Common myeloid progenitor, CD34-positive (primary cell): ENCODE data around the gene MTURN.

Source experiments
- CTCF ChIA-PET: fragments of 350-600 bp; sonication (Branson Sonifier 250); formaldehyde crosslinking; loops from one replicate; lab custom pipeline; 2021; ENCODE audit warnings: antibody characterized with exemption; lab: Charles Lee
- POLR2A ChIA-PET: fragments of 350-600 bp; sonication (Branson Sonifier 250); formaldehyde crosslinking; loops from one replicate; lab custom pipeline; 2021; ENCODE audit warnings: antibody characterized with exemption; lab: Charles Lee
- DNase-seq, 3 donors: peaks; one replicate each; pipeline versions ENCODE4 v3.0.0 to v3.0.0-alpha.2; 2013
- H3K27ac ChIP-seq, 2 experiments: 1 replicate in 1 of 2; 2 replicates in 1 of 2; pipeline ENCODE4 v1.7.0; 2013; ENCODE audit warnings: inconsistent platforms in 2 of 2, low read length in 2 of 2, mild to moderate bottlenecking in 2 of 2, low read depth in 1 of 2, moderate library complexity in 1 of 2; ENCODE audit not compliant: severe bottlenecking in 2 of 2, insufficient read depth in 1 of 2, poor library complexity in 1 of 2
- H3K27me3 ChIP-seq, 5 experiments: replicated peaks in 2 of 5; 1 replicate in 3 of 5; 2 replicates in 2 of 5; pipeline versions ENCODE4 v1.6.1 to v1.7.0; 2013; ENCODE audit warnings: low read length in 4 of 5, mild to moderate bottlenecking in 2 of 5, moderate library complexity in 2 of 5, inconsistent platforms in 1 of 5; ENCODE audit not compliant: insufficient read depth in 5 of 5, control insufficient read depth in 4 of 5
- H3K36me3 ChIP-seq, 4 experiments: 1 replicate in 2 of 4; 2 replicates in 2 of 4; pipeline versions ENCODE4 v1.6.1 to v1.7.0; 2013; ENCODE audit warnings: low read length in 3 of 4, control low read depth in 1 of 4, mild to moderate bottlenecking in 1 of 4; ENCODE audit not compliant: control insufficient read depth in 4 of 4, insufficient read depth in 4 of 4
- H3K4me1 ChIP-seq, 4 experiments: 1 replicate in 3 of 4; 2 replicates in 1 of 4; pipeline versions ENCODE4 v1.6.1 to v1.7.1; 2013; ENCODE audit warnings: low read length in 3 of 4, mild to moderate bottlenecking in 3 of 4, control low read depth in 1 of 4, inconsistent platforms in 1 of 4, moderate library complexity in 1 of 4; ENCODE audit not compliant: control insufficient read depth in 4 of 4, insufficient read depth in 4 of 4; ENCODE audit errors: control extremely low read depth in 1 of 4
- H3K4me3 ChIP-seq, 7 experiments: 1 replicate in 4 of 7; 2 replicates in 3 of 7; pipeline versions ENCODE4 v1.5.1 to v1.7.0; 2013; ENCODE audit warnings: mild to moderate bottlenecking in 7 of 7, low read length in 6 of 7, moderate library complexity in 6 of 7, inconsistent platforms in 2 of 7, low read depth in 2 of 7, control low read depth in 1 of 7; ENCODE audit not compliant: insufficient read depth in 4 of 7, control insufficient read depth in 1 of 7; ENCODE audit errors: extremely low read depth in 1 of 7
- H3K9me3 ChIP-seq, 5 experiments: 1 replicate in 4 of 5; 2 replicates in 1 of 5; pipeline versions ENCODE4 v1.6.1 to v1.7.1; 2013; ENCODE audit warnings: low read length in 4 of 5, mild to moderate bottlenecking in 2 of 5, inconsistent platforms in 1 of 5, low read depth in 1 of 5, moderate library complexity in 1 of 5; ENCODE audit not compliant: control insufficient read depth in 4 of 5, insufficient read depth in 2 of 5; ENCODE audit errors: control extremely low read depth in 1 of 5
- WGBS: methylation state at CpG from one replicate; pipeline ENCODE4 v1.1.5; 2013; ENCODE audit not compliant: insufficient coverage; 5-methylcytosine and 5-hydroxymethylcytosine counted together

MTURN gene

DNA sequence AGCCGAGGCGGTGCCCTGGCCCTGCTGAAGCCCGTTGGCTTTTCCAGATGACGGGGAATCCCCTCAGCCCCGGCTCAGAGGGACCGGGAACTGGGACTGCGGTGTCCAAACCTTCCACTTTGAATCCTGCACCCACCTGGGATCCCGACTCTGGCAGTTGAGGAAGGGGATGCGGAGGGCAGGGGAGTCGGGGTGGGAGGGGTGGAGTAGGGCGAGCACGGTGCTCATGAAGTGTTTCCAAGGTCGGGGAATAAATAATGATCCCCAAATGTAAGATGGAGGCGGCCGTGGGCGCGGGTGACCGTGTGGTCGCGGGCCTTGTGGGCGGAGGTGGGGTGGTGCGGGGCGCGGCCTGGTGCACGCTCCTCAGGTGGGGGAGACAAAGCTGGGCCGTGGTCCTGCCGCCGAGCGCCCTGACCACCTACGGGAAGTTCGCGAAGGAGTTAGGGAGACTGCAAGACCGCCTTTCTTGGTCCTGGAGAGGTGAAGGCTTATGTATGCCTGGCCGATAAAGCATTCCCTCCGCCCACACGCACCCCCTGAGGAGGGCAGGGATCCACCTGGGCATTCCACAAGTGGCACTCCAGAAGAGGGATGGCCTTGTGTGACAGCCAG lies 1.4 kb downstream of the MTURN start:
- H3K36me3 ChIP-seq, result peaks cover 0 to 24% (median 4%) of the 10 kb centered on the region in 4 experiments
- POLR2A ChIA-PET, result interaction anchor here (0.6 to 4.0 kb wide), 3 partner anchors 10 to 102 kb away, joined by 4 to 31 read pairs (median 6); no protein-coding TSS in a partner anchor
- H3K27me3 ChIP-seq, result no peaks in the 10 kb centered on the region
- DNase-seq, result peak in 1 of 3 donors; percentile 57
- 3% methylated on average over 33 of the region's 36 CpGs for WGBS
- H3K4me3 ChIP-seq, result peak overlapping the region; percentile 74 to 97 (median 88)
- H3K4me1 ChIP-seq, result peaks cover 3 to 66% (median 30%) of the 10 kb centered on the region in 4 experiments
- H3K9me3 ChIP-seq, result no peaks in the 10 kb centered on the region
- CTCF ChIA-PET, result interaction anchor here (1.5 to 2.1 kb wide), 3 partner anchors 10 to 23 kb away, joined by 4 to 7 read pairs (median 5); no protein-coding TSS in a partner anchor
- peak overlapping the region; percentile 91 to 94 for H3K27ac ChIP-seq

DNA sequence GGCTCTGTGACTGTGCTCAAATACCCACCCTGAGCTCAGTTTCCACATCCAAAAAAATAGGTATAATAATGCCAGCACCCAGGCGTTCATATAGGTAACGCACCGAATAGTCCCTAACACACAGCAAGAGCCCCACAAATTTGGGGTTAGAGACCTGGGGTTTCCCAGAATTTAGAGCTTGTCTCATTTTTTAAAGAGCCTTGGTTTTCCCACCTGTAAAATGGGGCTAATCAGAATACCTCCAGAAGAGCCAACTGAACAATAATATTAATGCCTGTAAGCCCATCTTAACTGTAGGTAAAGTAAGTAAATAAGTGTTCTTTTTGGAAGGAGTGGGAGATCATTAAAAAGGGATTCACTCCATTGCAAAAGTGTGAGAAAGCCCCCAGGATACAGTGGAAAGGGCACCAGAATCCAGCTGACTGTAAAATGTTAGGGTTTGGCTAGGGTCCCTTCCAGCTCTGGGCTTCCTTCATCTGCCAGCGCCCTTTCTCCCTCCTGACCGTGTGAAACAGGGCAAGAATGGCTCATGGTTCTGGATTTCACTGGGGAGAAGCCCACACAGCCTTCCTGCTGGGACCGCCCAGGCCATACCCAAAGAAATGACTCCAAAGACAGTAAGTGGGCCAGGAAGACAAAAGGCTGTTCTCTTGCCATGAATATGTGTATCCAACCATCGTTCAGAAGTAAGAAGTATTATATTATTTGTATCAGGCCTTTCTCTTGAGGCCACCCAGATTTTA lies 2.1 kb downstream of the MTURN start:
- peak in 1 of 3 donors; percentile 7 for DNase-seq
- ChIA-PET CTCF (interaction anchor here (1.5 to 2.1 kb wide), 2 partner anchors 9 to 17 kb away, joined by 4 to 5 read pairs; no protein-coding TSS in a partner anchor), POLR2A (interaction anchor here (1.5 to 4.0 kb wide), 2 partner anchors 9 to 12 kb away, joined by 4 to 31 read pairs; no protein-coding TSS in a partner anchor)
- Histone ChIP-seq H3K27me3 (no peaks in the 10 kb centered on the region), H3K9me3 (no peaks in the 10 kb centered on the region), H3K36me3 (peaks cover 0 to 24% (median 4%) of the 10 kb centered on the region in 4 experiments), H3K4me1 (peaks cover 3 to 71% (median 33%) of the 10 kb centered on the region in 4 experiments), H3K27ac (peak overlapping the region; percentile 22 to 94), H3K4me3 (peak overlapping the region; percentile 74 to 97 (median 88))
- 88% methylated on average over 4 of the region's 7 CpGs for WGBS

DNA sequence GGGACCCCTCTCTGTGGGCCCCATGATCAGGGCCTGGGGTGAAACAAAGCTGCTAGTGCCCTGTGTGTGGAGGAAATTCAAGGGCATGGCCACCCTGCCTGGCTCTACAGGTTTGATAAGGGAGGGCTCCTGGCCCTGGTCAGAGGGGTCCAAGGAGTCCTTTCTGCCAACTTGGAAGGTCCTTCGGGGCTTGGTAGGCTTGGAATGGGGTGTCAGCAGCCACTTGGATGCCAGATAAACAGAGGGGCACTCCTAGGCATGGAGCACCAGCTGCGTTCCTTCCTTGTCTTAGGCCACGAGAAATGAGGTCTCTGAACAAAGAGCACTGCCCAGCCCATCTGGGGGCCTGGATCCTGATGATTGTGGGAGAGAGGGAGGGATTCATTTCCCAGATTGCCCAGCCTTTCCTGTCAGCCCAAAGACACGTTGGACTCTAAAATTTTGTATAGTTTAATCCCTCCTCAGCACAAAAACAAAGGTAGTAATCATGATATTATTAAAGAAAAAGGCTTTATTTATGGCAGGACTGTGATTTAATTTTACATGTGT lies 5.1 kb downstream of the MTURN start:
- Histone ChIP-seq H3K36me3 (peaks cover 0 to 24% (median 4%) of the 10 kb centered on the region in 4 experiments), H3K4me1 (peaks cover 24 to 81% (median 50%) of the 10 kb centered on the region in 4 experiments), H3K9me3 (no peaks in the 10 kb centered on the region), H3K27ac (peak overlapping the region in 1 of 2 experiments; percentile 57), H3K27me3 (no peaks in the 10 kb centered on the region), H3K4me3 (peak overlapping the region in 1 of 7 experiments; percentile 52)
- ChIA-PET POLR2A (no interaction called here), CTCF (interaction anchor here (3.2 kb wide), 1 partner anchor 21 kb away, joined by 15 read pairs; no protein-coding TSS in a partner anchor)
- DNase-seq, result peak in 1 of 3 donors; percentile 22
- WGBS, result 100% methylated on average over 2 of the region's 4 CpGs

DNA sequence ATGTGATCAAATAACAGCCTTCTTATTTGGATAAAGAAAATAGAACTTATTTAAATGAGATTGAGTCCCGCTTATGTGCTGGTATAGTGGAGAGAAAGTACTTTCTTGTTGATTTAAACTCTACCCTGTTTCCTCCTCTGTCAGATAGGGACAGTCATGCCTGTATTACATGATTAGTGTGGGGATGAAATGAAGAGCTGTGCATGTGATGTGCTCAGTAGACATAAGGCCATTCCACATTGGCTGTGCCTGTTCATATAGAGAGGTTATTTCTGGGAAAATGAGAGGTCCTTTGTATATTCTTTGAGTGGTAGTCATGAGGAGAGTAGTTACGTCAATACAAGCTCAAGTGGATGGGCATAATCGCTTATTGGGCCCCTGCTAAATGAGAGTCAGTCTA lies 5.7 kb downstream of the MTURN start:
- Histone ChIP-seq H3K4me1 (peaks cover 29 to 87% (median 54%) of the 10 kb centered on the region in 4 experiments), H3K9me3 (no peaks in the 10 kb centered on the region), H3K4me3 (peak overlapping the region in 2 of 7 experiments; percentile 11 to 48), H3K27me3 (no peaks in the 10 kb centered on the region), H3K27ac (peak overlapping the region; percentile 6 to 44), H3K36me3 (peaks cover 0 to 24% (median 4%) of the 10 kb centered on the region in 4 experiments)
- DNase-seq, result peak in 1 of 3 donors; percentile 60
- ChIA-PET POLR2A (no interaction called here), CTCF (interaction anchor here (3.2 kb wide), 1 partner anchor 20 kb away, joined by 15 read pairs; no protein-coding TSS in a partner anchor)
- WGBS, result 100% methylated on average over 1 of the region's 3 CpGs

DNA sequence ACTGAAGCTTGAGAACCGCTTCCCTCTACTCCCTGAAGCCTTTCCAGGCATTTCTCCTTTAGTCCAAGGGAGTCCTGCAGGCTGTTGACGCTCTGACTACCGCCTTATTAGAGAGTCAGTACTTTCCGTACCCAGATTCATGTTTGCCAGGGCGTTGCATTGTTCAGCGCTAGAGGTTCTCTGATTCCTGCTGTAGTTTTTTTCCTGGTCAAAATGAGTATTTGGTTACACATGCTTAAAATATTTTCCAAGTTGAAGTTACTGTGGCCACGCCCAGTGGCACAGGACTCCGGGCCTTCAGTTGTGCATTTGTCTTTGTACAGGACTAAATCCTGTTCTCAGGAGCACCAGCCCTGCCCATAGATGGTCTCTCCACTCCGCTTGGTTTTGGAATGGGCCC lies 7.9 kb downstream of the MTURN start:
- peaks cover 43 to 93% (median 67%) of the 10 kb centered on the region in 4 experiments for H3K4me1 ChIP-seq
- whole genome bisulfite sequencing, result 97% methylated on average over 9 of the region's 9 CpGs
- no peaks in the 10 kb centered on the region for H3K9me3 ChIP-seq
- H3K27me3 ChIP-seq, result no peaks in the 10 kb centered on the region
- POLR2A ChIA-PET, result interaction anchor here (0.7 to 1.9 kb wide), 4 partner anchors 8 to 21 kb away, joined by 3 to 6 read pairs (median 4); no protein-coding TSS in a partner anchor
- H3K36me3 ChIP-seq, result peaks cover 0 to 23% (median 2%) of the 10 kb centered on the region in 4 experiments
- peak overlapping the region in 2 of 7 experiments; percentile 2 to 46 for H3K4me3 ChIP-seq
- CTCF ChIA-PET, result interaction anchor here (1.3 to 3.2 kb wide), 3 partner anchors 9 to 18 kb away, joined by 4 to 15 read pairs (median 7); no protein-coding TSS in a partner anchor
- DNase-seq, result peak in 1 of 3 donors; percentile 10
- peak overlapping the region; percentile 83 to 94 for H3K27ac ChIP-seq

DNA sequence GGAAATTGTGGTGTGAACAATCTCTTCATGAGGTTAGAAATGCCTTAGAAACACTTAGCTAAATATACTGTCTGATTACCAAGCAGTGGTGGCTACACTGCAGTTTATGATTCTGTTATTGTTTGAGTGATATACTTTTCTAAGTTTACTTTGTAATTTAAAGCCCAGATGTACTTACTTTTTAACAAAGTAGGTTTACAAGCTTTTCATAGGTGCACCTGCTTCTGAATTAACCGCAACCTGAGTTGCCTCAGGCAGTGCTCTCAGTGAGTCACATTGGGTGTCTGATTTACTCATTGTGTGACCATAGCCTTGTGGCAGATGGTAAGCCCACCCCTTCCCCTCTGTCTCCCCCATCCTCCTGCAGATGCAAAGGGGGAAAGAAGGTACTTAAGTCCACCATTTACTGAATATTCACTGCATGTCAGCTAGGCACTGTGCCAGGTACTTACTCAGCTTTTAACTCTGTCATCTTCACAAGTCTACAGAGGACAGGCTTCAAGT lies 9.0 kb downstream of the MTURN start:
- Histone ChIP-seq H3K9me3 (no peaks in the 10 kb centered on the region), H3K4me1 (peaks cover 48 to 93% (median 72%) of the 10 kb centered on the region in 4 experiments), H3K4me3 (peak overlapping the region in 3 of 7 experiments; percentile 2 to 56 (median 20)), H3K27me3 (no peaks in the 10 kb centered on the region), H3K36me3 (peaks cover 0 to 25% (median 2%) of the 10 kb centered on the region in 4 experiments), H3K27ac (peak overlapping the region; percentile 83 to 94)
- POLR2A ChIA-PET, result interaction anchor here (1.9 kb wide), 1 partner anchor 11 kb away, joined by 5 read pairs; no protein-coding TSS in a partner anchor
- DNase-seq, result peak in 2 of 3 donors; percentile 81 to 89
- CTCF ChIA-PET, result interaction anchor here (0.7 to 1.6 kb wide), 5 partner anchors 10 to 21 kb away, joined by 3 to 4 read pairs (median 4); no protein-coding TSS in a partner anchor
- WGBS, result 100% methylated on average over 1 of the region's 1 CpG
